Testis (tissue), 2 donors: ENCODE results near the gene OVCH2.
"Not testable (repeated sequence)": the region's sequence is repeated elsewhere in the genome, so short reads cannot be mapped to it uniquely, and the experiment has no call there.

Source experiments
- POLR2A ChIP-seq: fragments of 450-650 bp; IDR thresholded peaks from one replicate; pipeline ENCODE4 v1.6.1; 2017; ENCODE audit warnings: antibody characterized with exemption, mild to moderate bottlenecking, moderate library complexity
- TF ChIP-seq, protein P1 (sequence below), 3 experiments: fragments of 450-650 bp in 2 of 3; fragments of 200-600 bp in 1 of 3; sonication (generic) in 1 of 3; IDR thresholded peaks; one replicate each; pipeline ENCODE4 v1.5.1; 2016 to 2019; ENCODE audit warnings: antibody characterized with exemption in 3 of 3, mild to moderate bottlenecking in 2 of 3, moderate library complexity in 1 of 3

DNA sequence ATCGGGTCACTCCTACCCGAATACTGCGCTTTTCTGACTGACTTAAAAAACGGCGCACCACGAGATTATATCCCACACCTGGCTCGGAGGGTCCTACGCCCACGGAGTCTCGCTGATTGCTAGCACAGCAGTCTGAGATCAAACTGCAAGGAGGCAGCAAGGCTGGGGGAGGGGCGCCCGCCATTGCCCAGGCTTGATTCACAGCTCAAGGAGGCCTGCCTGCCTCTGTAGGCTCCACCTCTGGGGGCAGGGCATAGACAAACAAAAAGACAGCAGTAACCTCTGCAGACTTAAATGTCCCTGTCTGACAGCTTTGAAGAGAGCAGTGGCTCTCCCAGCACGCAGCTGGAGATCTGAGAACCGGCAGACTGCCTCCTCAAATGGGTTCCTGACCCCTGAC lies 28.5 kb upstream of the OVCH2 start:
- TF ChIP-seq, protein P1, sequence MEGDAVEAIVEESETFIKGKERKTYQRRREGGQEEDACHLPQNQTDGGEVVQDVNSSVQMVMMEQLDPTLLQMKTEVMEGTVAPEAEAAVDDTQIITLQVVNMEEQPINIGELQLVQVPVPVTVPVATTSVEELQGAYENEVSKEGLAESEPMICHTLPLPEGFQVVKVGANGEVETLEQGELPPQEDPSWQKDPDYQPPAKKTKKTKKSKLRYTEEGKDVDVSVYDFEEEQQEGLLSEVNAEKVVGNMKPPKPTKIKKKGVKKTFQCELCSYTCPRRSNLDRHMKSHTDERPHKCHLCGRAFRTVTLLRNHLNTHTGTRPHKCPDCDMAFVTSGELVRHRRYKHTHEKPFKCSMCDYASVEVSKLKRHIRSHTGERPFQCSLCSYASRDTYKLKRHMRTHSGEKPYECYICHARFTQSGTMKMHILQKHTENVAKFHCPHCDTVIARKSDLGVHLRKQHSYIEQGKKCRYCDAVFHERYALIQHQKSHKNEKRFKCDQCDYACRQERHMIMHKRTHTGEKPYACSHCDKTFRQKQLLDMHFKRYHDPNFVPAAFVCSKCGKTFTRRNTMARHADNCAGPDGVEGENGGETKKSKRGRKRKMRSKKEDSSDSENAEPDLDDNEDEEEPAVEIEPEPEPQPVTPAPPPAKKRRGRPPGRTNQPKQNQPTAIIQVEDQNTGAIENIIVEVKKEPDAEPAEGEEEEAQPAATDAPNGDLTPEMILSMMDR (IDR thresholded peaks at IDR 0.05), result not testable (repeated sequence)
- not testable (repeated sequence) for TF ChIP-seq POLR2A
